Glomerular visceral epithelial cell (primary cell): Measurements from ENCODE around the gene SERGEF.
"Not testable (repeated sequence)": the region's sequence is repeated elsewhere in the genome, so short reads cannot be mapped to it uniquely, and the experiment has no call there.

ENCODE experiments used
- DNase-seq: peaks from one replicate; pipeline ENCODE4 v3.0.0-alpha.2; 2016; ENCODE audit errors: extremely low spot score

The SERGEF gene

DNA sequence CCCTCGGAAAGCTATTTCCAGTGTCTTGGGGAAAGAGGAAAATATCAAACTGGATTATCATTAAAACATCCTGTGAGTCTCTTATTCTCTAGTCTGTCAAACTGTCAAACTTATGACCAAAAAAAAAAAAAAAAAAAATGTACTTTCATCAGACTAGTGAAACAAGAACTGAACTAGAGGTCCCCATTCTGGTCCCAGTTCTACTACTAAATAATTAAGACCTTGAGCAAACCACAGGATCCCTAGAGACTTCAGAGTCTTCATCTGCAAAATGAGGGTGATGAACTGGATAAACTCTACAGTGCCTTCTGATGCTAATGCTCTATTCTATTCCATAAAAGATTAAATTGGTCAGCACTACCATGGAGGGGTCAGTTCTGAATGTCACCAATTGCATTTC lies 105.8 kb downstream of the SERGEF start:
- no peak for DNase-seq

GRCh38 chr11:17906436-17906835 lies 106.4 kb downstream of the SERGEF start:
- no peak for DNase-seq

DNA sequence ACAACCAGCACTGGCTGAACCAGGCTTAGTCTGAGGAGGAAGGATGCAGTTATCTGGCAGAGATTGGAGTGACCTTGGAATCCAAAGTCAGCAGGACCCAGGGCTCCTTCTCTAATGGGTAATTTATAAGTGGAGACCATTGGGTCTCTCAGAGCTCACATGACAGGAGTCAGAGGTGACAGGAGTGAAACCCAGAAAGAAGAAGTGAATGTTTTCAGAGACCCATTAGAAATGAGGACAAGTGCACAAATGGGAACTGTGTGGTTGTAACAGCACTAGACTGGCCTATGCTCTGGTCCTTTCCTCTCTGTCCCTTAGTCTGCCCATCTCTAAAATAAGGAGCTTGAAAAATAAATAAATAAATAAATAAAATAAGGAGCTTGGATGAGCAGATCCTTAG lies 107.4 kb downstream of the SERGEF start:
- DNase-seq: no peak

GRCh38 chr11:17901481-17901880 lies 111.4 kb downstream of the SERGEF start:
- no peak for DNase-seq

DNA sequence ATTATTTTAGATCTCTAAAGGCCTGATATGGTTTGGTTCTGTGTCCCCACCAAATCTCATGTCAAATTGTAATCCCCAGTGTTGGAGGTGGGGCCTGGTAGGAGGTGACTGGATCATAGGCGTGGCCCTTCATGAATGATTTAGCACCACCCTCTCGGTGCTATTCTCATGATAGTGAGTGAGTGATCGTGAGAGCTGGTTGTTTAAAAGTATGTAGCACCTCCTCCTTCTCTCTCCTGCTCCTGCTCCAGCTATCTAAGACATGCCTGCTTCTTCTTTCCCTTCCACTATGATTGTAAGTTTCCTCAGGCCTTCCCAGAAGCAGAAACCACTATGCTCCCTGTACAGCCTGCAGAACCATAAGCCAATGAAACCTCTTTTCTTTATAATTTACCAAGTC lies 114.1 kb downstream of the SERGEF start:
- no peak for DNase-seq

DNA sequence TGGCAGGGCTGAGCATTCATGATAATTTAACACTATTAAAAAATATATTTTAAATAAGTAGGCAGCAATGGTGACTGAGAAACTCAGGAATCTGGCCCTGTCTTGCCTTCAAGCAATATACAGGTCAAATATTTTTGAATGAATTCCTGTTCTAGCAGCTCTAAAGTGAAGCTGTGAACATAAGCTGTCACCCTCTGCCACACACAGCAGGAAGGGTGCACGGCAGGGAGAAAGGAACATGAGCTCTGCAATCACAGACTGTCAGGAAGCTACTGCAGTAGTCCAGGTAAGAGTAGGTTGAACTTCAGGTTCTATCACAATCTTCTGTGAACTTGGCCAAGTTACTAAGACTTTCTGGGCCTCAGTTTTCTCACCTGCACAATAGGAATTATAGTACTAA lies 114.8 kb downstream of the SERGEF start:
- DNase-seq: no peak

- no peak for DNase-seq
Measured at GRCh38 chr11:17897495-17897894, 115.4 kb downstream of the SERGEF start.

- DNase-seq: not testable (repeated sequence)
Measured at GRCh38 chr11:17896496-17897151, 116.2 kb downstream of the SERGEF start.

- DNase-seq: no peak
Measured at GRCh38 chr11:17894929-17895658, 117.8 kb downstream of the SERGEF start.

DNA sequence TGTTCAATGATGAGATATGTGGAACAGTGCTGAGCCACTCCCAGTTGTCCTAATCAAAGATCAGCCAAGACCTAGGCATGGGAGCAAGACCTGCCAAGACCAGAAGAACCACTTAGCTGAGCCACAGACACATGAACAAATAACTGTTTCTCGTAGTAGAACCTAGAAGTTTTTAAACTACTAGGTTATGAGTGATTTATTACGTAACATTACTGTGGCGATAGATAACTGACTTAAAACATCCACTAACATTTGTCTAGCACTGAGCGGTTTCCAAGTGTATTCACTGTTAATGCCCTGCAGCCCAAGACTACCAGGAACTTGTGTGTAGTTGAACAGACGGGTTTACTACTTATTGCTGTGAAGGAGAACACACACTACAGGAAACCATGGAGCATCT lies 120.4 kb downstream of the SERGEF start:
- DNase-seq: no peak

DNA sequence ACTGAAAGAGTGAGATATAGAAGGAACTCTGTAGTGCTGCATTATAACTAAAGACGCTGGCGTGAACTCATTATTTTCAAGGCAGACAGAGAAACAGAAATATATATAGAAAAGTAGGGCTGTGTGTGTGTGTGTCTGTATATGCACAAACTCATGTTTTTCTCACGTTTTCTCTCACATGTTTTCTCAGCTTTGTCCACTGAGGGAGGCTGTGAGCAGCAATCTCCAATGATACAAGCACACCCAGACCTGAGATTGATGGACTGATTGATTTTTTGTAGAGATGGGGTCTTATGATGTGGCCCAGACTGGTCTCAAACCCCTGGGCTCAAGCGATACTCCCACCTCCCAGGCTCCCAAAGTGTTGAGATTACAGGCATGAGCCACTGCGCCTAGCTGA lies 122.5 kb downstream of the SERGEF start:
- DNase-seq: no peak

GRCh38 chr11:17887779-17888178 lies 125.1 kb downstream of the SERGEF start:
- DNase-seq: no peak

- DNase-seq: no peak
Measured at GRCh38 chr11:17883946-17884345, 128.9 kb downstream of the SERGEF start.

DNA sequence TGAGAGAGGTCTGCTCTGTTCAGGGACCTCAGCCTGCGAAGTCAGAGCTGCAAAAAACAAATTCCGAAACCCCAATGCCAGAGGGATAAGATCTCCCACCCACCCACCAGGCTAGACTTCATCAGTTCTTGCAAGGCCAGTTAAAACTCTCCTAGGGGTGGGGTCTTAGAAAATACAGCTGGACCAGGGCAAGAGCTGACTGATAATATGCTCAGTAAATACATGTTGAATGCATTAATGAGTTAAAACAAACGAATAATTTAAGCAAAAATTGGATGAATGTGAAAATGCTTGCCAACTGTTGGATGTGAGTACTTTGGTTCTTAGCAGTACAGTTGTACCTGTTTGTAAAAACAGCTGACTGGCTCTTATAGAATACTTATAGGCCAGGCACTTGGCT lies 129.8 kb downstream of the SERGEF start:
- DNase-seq: no peak

GRCh38 chr11:17878743-17879142 lies 134.1 kb downstream of the SERGEF start:
- DNase-seq: no peak

- no peak for DNase-seq
Measured at GRCh38 chr11:17877886-17878285, 135.0 kb downstream of the SERGEF start.

GRCh38 chr11:17876827-17877226 lies 136.0 kb downstream of the SERGEF start:
- no peak for DNase-seq

- no peak for DNase-seq
Measured at GRCh38 chr11:17875891-17876290, 137.0 kb downstream of the SERGEF start.

DNA sequence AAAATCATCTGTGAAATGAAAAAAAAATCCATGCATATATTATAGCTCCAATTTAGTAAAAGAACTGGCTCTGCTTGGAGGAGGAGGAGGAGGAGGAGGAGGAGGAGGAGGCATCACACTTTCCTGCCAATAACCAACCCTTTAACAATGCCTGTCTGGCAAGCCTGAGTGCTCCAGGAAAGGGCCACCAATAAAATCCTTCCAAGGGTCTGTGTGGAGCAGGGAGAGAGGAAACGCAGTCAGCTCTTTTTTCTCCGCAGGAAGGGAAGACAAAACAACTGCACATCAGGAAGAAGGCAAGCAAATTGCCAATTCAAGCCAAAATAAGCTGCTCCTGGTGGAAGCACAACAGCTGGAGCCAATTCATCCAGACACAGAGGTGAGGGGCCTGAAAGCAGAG lies 139.3 kb downstream of the SERGEF start:
- no peak for DNase-seq

DNA sequence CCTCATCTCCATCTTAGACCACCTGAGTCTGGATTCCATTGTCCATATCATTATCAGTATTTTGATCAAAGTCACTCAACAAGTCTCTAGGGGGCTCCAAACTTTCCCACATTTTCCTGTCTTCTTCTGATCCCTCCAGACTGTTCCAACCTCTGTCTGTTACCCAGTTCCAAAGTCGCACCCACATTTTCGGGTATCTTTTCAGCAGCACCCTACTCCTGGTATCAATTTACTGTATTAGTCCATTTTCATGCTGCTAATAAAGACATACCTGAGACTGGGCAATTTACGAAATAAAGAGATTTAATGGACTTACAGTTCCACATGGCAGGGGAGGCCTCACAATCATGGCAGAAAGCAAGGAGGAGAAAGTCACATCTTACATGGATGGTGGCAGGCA lies 144.4 kb downstream of the SERGEF start:
- DNase-seq: not testable (repeated sequence)

- DNase-seq: no peak
Measured at GRCh38 chr11:17867341-17867740, 145.5 kb downstream of the SERGEF start.

DNA sequence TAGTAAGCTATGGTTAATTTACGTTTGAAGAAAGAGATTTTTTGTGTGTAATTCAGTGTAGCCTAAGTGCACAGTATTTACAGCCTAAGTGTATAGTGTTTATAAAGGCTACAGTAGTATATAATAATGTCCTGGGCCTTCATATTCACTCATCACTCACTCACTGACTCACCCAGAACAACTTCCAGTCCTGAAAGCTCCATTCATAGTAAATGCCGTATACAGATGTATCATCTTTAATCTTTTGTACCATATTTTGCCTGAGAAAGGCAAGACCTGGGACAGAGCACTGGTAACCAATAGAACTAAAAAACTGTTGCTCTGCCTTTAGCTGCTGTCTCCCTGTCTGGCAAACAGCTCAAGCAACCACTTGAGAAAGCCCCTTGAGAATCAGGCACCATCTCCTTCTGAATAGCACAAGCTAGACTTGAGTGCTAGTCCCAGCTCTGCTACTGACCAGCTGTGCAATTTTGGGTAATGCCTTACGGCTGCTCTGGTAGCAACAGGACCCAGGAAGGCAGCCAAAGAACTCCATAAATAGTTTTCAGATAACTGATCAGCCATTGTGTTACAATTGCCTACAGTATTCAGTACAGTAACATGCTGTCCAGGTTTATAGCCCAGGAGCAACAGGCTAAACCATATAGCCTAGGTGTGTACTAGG lies 146.9 kb downstream of the SERGEF start:
- DNase-seq: no peak

GRCh38 chr11:17864478-17864941 lies 148.3 kb downstream of the SERGEF start:
- DNase-seq: no peak
